Testis (tissue), 2 donors: Measurements from ENCODE around the gene DPH6.

ENCODE experiments used
- POLR2A ChIP-seq: fragments of 450-650 bp; IDR thresholded peaks from one replicate; pipeline ENCODE4 v1.6.1; 2017; ENCODE audit warnings: antibody characterized with exemption, mild to moderate bottlenecking, moderate library complexity
- TF ChIP-seq, protein P1 (sequence below), 3 experiments: fragments of 450-650 bp in 2 of 3; fragments of 200-600 bp in 1 of 3; sonication (generic) in 1 of 3; IDR thresholded peaks; one replicate each; pipeline ENCODE4 v1.5.1; 2016 to 2019; ENCODE audit warnings: antibody characterized with exemption in 3 of 3, mild to moderate bottlenecking in 2 of 3, moderate library complexity in 1 of 3

DNA sequence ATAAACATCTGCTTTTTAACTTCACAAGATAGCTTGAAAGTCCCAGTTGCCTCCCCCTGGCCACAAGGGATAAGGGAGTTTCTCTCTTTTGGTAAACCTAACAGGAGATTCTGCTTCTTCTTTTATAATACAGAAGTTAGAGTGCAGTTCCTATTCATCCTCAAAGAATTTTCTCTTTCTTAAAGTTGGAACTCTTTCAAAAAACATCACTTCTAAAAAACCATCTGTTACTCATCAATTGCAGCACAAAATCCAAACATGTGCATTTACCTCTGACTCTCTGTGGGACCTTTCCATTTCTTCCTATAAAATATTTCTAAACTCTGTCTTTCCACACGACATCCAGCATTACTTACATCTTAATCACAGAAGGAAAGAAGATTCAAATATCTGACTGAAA is 5.1 kb downstream of the DPH6 start:
- TF ChIP-seq, protein P1, sequence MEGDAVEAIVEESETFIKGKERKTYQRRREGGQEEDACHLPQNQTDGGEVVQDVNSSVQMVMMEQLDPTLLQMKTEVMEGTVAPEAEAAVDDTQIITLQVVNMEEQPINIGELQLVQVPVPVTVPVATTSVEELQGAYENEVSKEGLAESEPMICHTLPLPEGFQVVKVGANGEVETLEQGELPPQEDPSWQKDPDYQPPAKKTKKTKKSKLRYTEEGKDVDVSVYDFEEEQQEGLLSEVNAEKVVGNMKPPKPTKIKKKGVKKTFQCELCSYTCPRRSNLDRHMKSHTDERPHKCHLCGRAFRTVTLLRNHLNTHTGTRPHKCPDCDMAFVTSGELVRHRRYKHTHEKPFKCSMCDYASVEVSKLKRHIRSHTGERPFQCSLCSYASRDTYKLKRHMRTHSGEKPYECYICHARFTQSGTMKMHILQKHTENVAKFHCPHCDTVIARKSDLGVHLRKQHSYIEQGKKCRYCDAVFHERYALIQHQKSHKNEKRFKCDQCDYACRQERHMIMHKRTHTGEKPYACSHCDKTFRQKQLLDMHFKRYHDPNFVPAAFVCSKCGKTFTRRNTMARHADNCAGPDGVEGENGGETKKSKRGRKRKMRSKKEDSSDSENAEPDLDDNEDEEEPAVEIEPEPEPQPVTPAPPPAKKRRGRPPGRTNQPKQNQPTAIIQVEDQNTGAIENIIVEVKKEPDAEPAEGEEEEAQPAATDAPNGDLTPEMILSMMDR (IDR thresholded peaks at IDR 0.05), result no peak
- no peak for TF ChIP-seq POLR2A
